GM21381 (cell line): ENCODE data around the gene TSBP1.
"Not testable (repeated sequence)": the region's sequence is repeated elsewhere in the genome, so short reads cannot be mapped to it uniquely, and the experiment has no call there.

Experiments used
- ATAC-seq: cut with Tn5 transposase; IDR thresholded peaks from one replicate; pipeline ENCODE4 v1.9.1; 2021; ENCODE audit warnings: mild to moderate bottlenecking, moderate library complexity; ENCODE audit not compliant: unreplicated experiment

The TSBP1 gene

GRCh38 chr6:32291543-32291942, 80.2 kb downstream of the TSBP1 start:
- no peak for ATAC-seq

GRCh38 chr6:32290886-32291450, 80.7 kb downstream of the TSBP1 start:
- no peak for ATAC-seq

- no peak for ATAC-seq
These were observed 83.3 kb downstream of the TSBP1 start for GRCh38 chr6:32288426-32288825.

GRCh38 chr6:32273801-32274577, 97.7 kb downstream of the TSBP1 start:
- not testable (repeated sequence) for ATAC-seq

- no peak for ATAC-seq
These were observed 100.3 kb downstream of the TSBP1 start for GRCh38 chr6:32271429-32271828.

GRCh38 chr6:32268459-32268858, 103.2 kb downstream of the TSBP1 start:
- ATAC-seq, result not testable (repeated sequence)

- no peak for ATAC-seq
These were observed 104.7 kb downstream of the TSBP1 start for GRCh38 chr6:32267035-32267434.

- not testable (repeated sequence) for ATAC-seq
These were observed 114.4 kb downstream of the TSBP1 start for GRCh38 chr6:32257262-32257661.

GRCh38 chr6:32255199-32256153, 116.2 kb downstream of the TSBP1 start:
- no peak for ATAC-seq

- no peak for ATAC-seq
These were observed 116.9 kb downstream of the TSBP1 start for GRCh38 chr6:32254761-32255198.

GRCh38 chr6:32252331-32253009, 119.2 kb downstream of the TSBP1 start:
- no peak for ATAC-seq

GRCh38 chr6:32249262-32249661, 122.4 kb downstream of the TSBP1 start:
- no peak for ATAC-seq

- no peak for ATAC-seq
These were observed 124.3 kb downstream of the TSBP1 start for GRCh38 chr6:32247401-32247800.

GRCh38 chr6:32244946-32245398, 126.7 kb downstream of the TSBP1 start:
- ATAC-seq, result no peak

- no peak for ATAC-seq
These were observed 127.4 kb downstream of the TSBP1 start for GRCh38 chr6:32244270-32244669.
